HCT116 (cell line): ENCODE measurements around the gene GPAT3. TPM values are rescaled to one million over a fixed set of nuclear protein-coding genes. Genes with fewer than 3 reads are reported as not detected.

Source experiments
- ATAC-seq: fragments of 200-7000 bp; cut with Tn5 transposase; 2 replicates; pipeline ENCODE4 v1.9.1; 2020; ENCODE audit warnings: mild to moderate bottlenecking, moderate library complexity
- BruUV-seq: library from RNA; stranded (reverse); fragments of 400-500 nt; replicated peaks from 2 replicates; lab custom pipeline; 2021; lab: Mats Ljungman, UMichigan
- CTCF ChIA-PET: fragments of 300-600 bp; sonication (Branson Sonifier 250); formaldehyde crosslinking; loops from one replicate; lab custom pipeline; 2021; ENCODE audit warnings: antibody characterized with exemption; lab: Charles Lee
- POLR2A ChIA-PET: fragments of 300-600, 350-600 bp; sonication (Branson Sonifier 250); formaldehyde crosslinking; loops from one replicate; lab custom pipeline; 2021; ENCODE audit warnings: antibody characterized with exemption; lab: Charles Lee
- RAD21 ChIA-PET, 2 experiments: fragments of 300-600 bp; sonication (Branson Sonifier 250); formaldehyde crosslinking; loops; one replicate each; lab custom pipeline; 2023; ENCODE audit warnings: low total read pairs in 2 of 2; ENCODE audit not compliant: uncharacterized antibody in 2 of 2, unreplicated experiment in 2 of 2, low non-redundant PET in 1 of 2; lab: Charles Lee
- DNase-seq: peaks from one replicate; pipeline ENCODE4 v3.0.0-alpha.2; 2010; ENCODE audit warnings: low read depth, low spot score
- H2AFZ ChIP-seq: fragments of 200-600 bp; shearing (Covaris generic), sonication (generic); 2 replicates; pipeline ENCODE4 v1.6.1; 2017; ENCODE audit warnings: low read depth, mixed run types, mixed read lengths, antibody characterized with exemption, low read length; ENCODE audit not compliant: poor library complexity, severe bottlenecking
- H3K27ac ChIP-seq: 2 replicates; pipeline ENCODE4 v1.5.1; 2012; ENCODE audit warnings: low read depth, low read length
- H3K27me3 ChIP-seq: fragments of 200-600 bp; sonication (generic); 2 replicates; pipeline ENCODE4 v1.6.1; 2016; ENCODE audit warnings: mixed run types, low read length, mixed read lengths; ENCODE audit not compliant: insufficient read depth
- H3K36me3 ChIP-seq, 2 experiments: fragments of 200-500 bp in 1 of 2; fragments of 200-600 bp in 1 of 2; sonication (Bioruptor generic) in 1 of 2; sonication (generic) in 1 of 2; 2 replicates each; pipeline versions ENCODE4 v1.5.1 to v1.6.1; 2014 to 2016; ENCODE audit warnings: low read length in 2 of 2, inconsistent platforms in 1 of 2, mixed read lengths in 1 of 2, mixed run types in 1 of 2; ENCODE audit not compliant: insufficient read depth in 2 of 2, control insufficient read depth in 1 of 2
- H3K4me1 ChIP-seq, 2 experiments: fragments of 200-600 bp in 1 of 2; sonication (generic) in 1 of 2; 2 replicates each; pipeline versions ENCODE4 v1.5.1 to v1.6.1; 2012 to 2017; ENCODE audit warnings: low read length in 2 of 2, inconsistent platforms in 1 of 2, mild to moderate bottlenecking in 1 of 2, mixed read lengths in 1 of 2, mixed run types in 1 of 2, moderate library complexity in 1 of 2; ENCODE audit not compliant: insufficient read depth in 2 of 2, control insufficient read depth in 1 of 2
- H3K4me2 ChIP-seq: fragments of 200-600 bp; sonication (generic); 2 replicates; pipeline ENCODE4 v1.6.1; 2017; ENCODE audit warnings: mixed run types, low read length, mixed read lengths
- H3K4me3 ChIP-seq, 2 experiments: fragments of 200-600 bp in 1 of 2; sonication (generic) in 1 of 2; replicated peaks in 1 of 2; 2 replicates each; pipeline ENCODE4 v1.5.1; 2011 to 2016; ENCODE audit warnings: low read length in 2 of 2, control low read depth in 1 of 2, low read depth in 1 of 2, mild to moderate bottlenecking in 1 of 2, mixed read lengths in 1 of 2, mixed run types in 1 of 2
- H3K79me2 ChIP-seq: fragments of 200-600 bp; sonication (generic); 2 replicates; pipeline ENCODE4 v1.6.1; 2017; ENCODE audit warnings: mild to moderate bottlenecking, mixed run types, low read length, moderate library complexity, mixed read lengths; ENCODE audit not compliant: insufficient read depth
- H3K9ac ChIP-seq: fragments of 200-600 bp; sonication (generic); 2 replicates; pipeline ENCODE4 v1.6.1; 2016; ENCODE audit warnings: low read length, mixed read lengths
- H3K9me2 ChIP-seq: fragments of 200-600 bp; sonication (generic), shearing (Covaris generic); 2 replicates; pipeline ENCODE4 v1.6.1; 2017; ENCODE audit warnings: mixed run types, mild to moderate bottlenecking, moderate library complexity; ENCODE audit not compliant: insufficient read depth
- H3K9me3 ChIP-seq, 2 experiments: fragments of 200-500 bp in 1 of 2; fragments of 200-600 bp in 1 of 2; sonication (Bioruptor generic) in 1 of 2; sonication (generic) in 1 of 2; 2 replicates each; pipeline ENCODE4 v1.6.1; 2014 to 2017; ENCODE audit warnings: low read length in 2 of 2, mixed read lengths in 2 of 2, inconsistent platforms in 1 of 2, low read depth in 1 of 2, mild to moderate bottlenecking in 1 of 2, mixed run types in 1 of 2, moderate library complexity in 1 of 2; ENCODE audit not compliant: control insufficient read depth in 1 of 2, insufficient read depth in 1 of 2
- H4K20me1 ChIP-seq: fragments of 200-600 bp; sonication (generic), shearing (Covaris generic); 2 replicates; pipeline ENCODE4 v1.6.1; 2017; ENCODE audit warnings: mixed run types, mild to moderate bottlenecking, moderate library complexity; ENCODE audit not compliant: insufficient read depth
- CBX3 ChIP-seq: IDR thresholded peaks from 2 replicates; pipeline ENCODE4 v1.6.1; 2012; ENCODE audit warnings: low read depth
- CTCF ChIP-seq, 3 experiments: fragments of 200-600 bp in 1 of 3; sonication (generic) in 1 of 3; IDR thresholded peaks in 2 of 3; conservative IDR thresholded peaks in 1 of 3; 2 replicates each; pipeline ENCODE4 v1.5.1; 2012 to 2017; ENCODE audit warnings: low read depth in 2 of 3, low read length in 2 of 3, antibody characterized with exemption in 1 of 3, borderline replicate concordance in 1 of 3, control low read depth in 1 of 3, mild to moderate bottlenecking in 1 of 3, mixed read lengths in 1 of 3, mixed run types in 1 of 3, moderate library complexity in 1 of 3; ENCODE audit not compliant: insufficient read depth in 1 of 3
- JUND ChIP-seq: IDR thresholded peaks from 2 replicates; pipeline ENCODE4 v1.6.1; 2012
- RAD21 ChIP-seq: IDR thresholded peaks from 2 replicates; pipeline ENCODE4 v1.6.1; 2012; ENCODE audit warnings: low read depth, mild to moderate bottlenecking
- REST ChIP-seq: IDR thresholded peaks from 2 replicates; pipeline ENCODE4 v1.6.1; 2012; ENCODE audit warnings: low read depth
- SIN3A ChIP-seq: IDR thresholded peaks from 2 replicates; pipeline ENCODE4 v1.6.1; 2012; ENCODE audit warnings: low read depth
- YY1 ChIP-seq: IDR thresholded peaks from 2 replicates; pipeline ENCODE4 v1.6.1; 2011; ENCODE audit warnings: low read length, low read depth, moderate library complexity, mild to moderate bottlenecking; ENCODE audit not compliant: insufficient replicate concordance; ENCODE audit errors: extremely low read depth
- ZFX ChIP-seq: fragments of 450-650 bp; IDR thresholded peaks from 2 replicates; pipeline ENCODE4 v1.6.1; 2017
- ZNF274 ChIP-seq: fragments of 200-500 bp; sonication (Bioruptor generic); IDR thresholded peaks from 2 replicates; pipeline ENCODE4 v1.6.1; 2014; ENCODE audit warnings: mild to moderate bottlenecking, low read depth, low read length, inconsistent platforms
- intact Hi-C: fragments of 100-400 bp; cut with micrococcal nuclease; formaldehyde crosslinking; loops from 2 replicates; pipeline ENCODE4 v1.10.0; 2022
- total RNA-seq: library from RNA; stranded (reverse); gene quantifications from one replicate; pipeline ENCODE4 v1.2.1, GENCODE V29; 2021; ENCODE audit not compliant: unreplicated experiment

GPAT3 gene
- total RNA-seq, 1 experiment from 2014 or later: 36.7 TPM

DNA sequence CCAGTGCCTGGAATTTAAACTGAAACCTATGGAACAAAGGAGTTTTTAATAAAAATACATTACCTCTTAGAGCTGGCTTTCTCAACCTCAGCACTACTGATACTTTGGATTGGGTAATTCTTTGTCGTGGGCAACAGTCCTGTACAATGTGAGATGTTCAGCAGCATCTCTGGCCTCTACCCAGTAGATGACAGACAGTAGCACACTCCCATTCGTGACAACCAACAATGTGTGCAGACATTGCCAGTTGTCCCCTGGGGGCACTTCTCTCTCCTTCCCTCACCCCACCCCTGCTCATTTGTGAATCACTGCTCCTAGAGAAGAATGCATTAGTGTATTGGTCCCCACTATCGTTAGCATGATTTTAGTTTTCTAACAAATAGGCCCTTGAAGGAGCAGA, 16.2 kb downstream of the GPAT3 start (continued):
- no peak for TF ChIP-seq CTCF (IDR thresholded peaks at IDR 0.05 in 2 of 3, conservative IDR thresholded peaks at IDR 0.05 in 1 of 3; ENCODE audit: borderline replicate concordance in 1 of 3, insufficient read depth in 1 of 3, low read depth in 2 of 3, low read length in 2 of 3)

DNA sequence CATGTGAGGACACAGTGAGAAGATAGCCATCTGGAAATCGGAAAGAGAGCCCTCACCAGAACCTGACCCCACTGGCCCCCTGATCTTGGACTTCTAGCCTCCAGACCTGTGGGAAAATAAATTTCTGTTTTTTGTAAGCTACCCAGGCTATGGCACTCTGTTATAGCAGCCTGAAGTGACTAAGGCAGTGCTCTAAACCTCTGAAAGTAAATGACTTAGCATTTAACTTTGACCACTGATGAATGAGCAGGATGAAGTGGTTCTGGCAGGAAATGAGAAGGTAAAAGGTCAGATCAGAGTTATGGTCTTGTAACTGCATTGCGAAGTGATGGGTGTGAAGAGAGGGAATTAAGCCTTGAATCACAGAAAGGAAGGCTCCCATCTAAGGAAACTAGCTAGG, 17.0 kb downstream of the GPAT3 start:
- Histone ChIP-seq H3K4me2 (peak overlapping the region; percentile 64), H3K4me3 (peak overlapping the region in 1 of 2 experiments; percentile 2; a peak in 1 of 4 replicates), H3K4me1 (peaks cover 46 to 82% of the 10 kb centered on the region in 2 experiments), H3K9ac (0 out of 2 replicates have a peak overlapping the region, but pooled peaks have one; percentile 1), H2AFZ (no peak overlapping the region), H3K27ac (peak overlapping the region; percentile 10; the same call in 1 of the 2 replicates), H4K20me1 (no peaks in the 10 kb centered on the region), H3K79me2 (peaks cover 40% of the 10 kb centered on the region), H3K9me3 (no peaks in the 10 kb centered on the region), H3K36me3 (no peaks in the 10 kb centered on the region), H3K27me3 (no peaks in the 10 kb centered on the region), H3K9me2 (no peaks in the 10 kb centered on the region)
- ChIA-PET CTCF (no interaction called here), RAD21 (no interaction called here), POLR2A (interaction anchor here (2.0 kb wide), 1 partner anchor 17 kb away, joined by 6 read pairs; the partner anchor contains the start of gene GPAT3)
- DNase-seq (no peak), ATAC-seq (0 out of 2 replicates have a peak, but pooled peaks have one; percentile 10)
- intact Hi-C loops: no loop called here
- TF ChIP-seq ZFX (no peak), SIN3A (no peak), JUND (no peak), CBX3 (0 out of 2 replicates have a peak, but pooled peaks have one; percentile 19), RAD21 (no peak), ZNF274 (no peak), YY1 (no peak), REST (no peak)
- no TSS peak for BruUV-seq
